Measurements from ENCODE around the gene PHACTR2. TPM values are rescaled to one million over a fixed set of nuclear protein-coding genes. Genes with fewer than 3 reads are reported as not detected.

The PHACTR2 gene
- total RNA-seq, 1 donor from 2014 or later: 142 TPM

GRCh38 chr6:143750877-143751276 lies 73.1 kb downstream of the PHACTR2 start:
- no peak for DNase-seq
- Histone ChIP-seq H3K4me1 (peaks cover 34% of the 10 kb centered on the region), H3K4me3 (no peak overlapping the region), H3K36me3 (no peaks in the 10 kb centered on the region), H3K9me3 (no peaks in the 10 kb centered on the region), H3K27me3 (no peaks in the 10 kb centered on the region), H3K27ac (no peak overlapping the region)
- no peak for ATAC-seq
- TF ChIP-seq CTCF (IDR thresholded peaks at IDR 0.05): no peak
- intact Hi-C loops (cut with DNase I): no loop called here

- Histone ChIP-seq H3K9me3 (no peaks in the 10 kb centered on the region), H3K4me3 (no peak overlapping the region), H3K27me3 (no peaks in the 10 kb centered on the region), H3K27ac (no peak overlapping the region), H3K36me3 (no peaks in the 10 kb centered on the region), H3K4me1 (peaks cover 18% of the 10 kb centered on the region)
- TF ChIP-seq CTCF (IDR thresholded peaks at IDR 0.05): no peak
- ATAC-seq: no peak
- intact Hi-C loops (cut with DNase I): no loop called here
- no peak for DNase-seq
Observed at GRCh38 chr6:143752459-143752858, 74.7 kb downstream of the PHACTR2 start.

- Histone ChIP-seq H3K27me3 (no peaks in the 10 kb centered on the region), H3K27ac (no peak overlapping the region), H3K9me3 (no peaks in the 10 kb centered on the region), H3K36me3 (no peaks in the 10 kb centered on the region), H3K4me3 (no peak overlapping the region), H3K4me1 (peaks cover 12% of the 10 kb centered on the region)
- no peak for DNase-seq
- no peak for ATAC-seq
- no peak for TF ChIP-seq CTCF (IDR thresholded peaks at IDR 0.05)
- intact Hi-C loops (cut with DNase I): no loop called here
Observed at GRCh38 chr6:143753678-143754077, 75.9 kb downstream of the PHACTR2 start.

DNA sequence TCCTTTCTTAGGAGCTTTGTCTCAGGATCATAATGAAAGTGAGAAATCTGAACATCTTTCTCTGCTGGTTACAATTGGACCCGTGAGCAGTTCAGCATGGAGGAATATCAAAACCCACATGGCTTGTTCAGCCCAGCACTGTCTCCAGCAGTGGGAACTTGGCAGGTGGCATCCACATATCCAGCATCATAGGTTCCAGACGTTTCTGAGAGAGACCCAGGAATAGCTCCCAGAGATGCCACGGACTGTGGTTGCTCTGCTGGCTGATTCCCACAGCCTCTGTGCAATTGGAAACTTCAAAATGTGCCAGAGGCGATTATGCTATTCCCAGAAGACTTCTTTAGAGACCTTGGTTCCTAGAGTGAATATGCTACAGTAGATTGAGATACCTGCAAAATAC lies 76.4 kb downstream of the PHACTR2 start:
- ATAC-seq (no peak), DNase-seq (no peak)
- Histone ChIP-seq H3K36me3 (no peaks in the 10 kb centered on the region), H3K27me3 (no peaks in the 10 kb centered on the region), H3K9me3 (no peaks in the 10 kb centered on the region), H3K4me3 (no peak overlapping the region), H3K4me1 (peaks cover 12% of the 10 kb centered on the region), H3K27ac (no peak overlapping the region)
- intact Hi-C loops (cut with DNase I): no loop called here
- no peak for TF ChIP-seq CTCF (IDR thresholded peaks at IDR 0.05)

DNA sequence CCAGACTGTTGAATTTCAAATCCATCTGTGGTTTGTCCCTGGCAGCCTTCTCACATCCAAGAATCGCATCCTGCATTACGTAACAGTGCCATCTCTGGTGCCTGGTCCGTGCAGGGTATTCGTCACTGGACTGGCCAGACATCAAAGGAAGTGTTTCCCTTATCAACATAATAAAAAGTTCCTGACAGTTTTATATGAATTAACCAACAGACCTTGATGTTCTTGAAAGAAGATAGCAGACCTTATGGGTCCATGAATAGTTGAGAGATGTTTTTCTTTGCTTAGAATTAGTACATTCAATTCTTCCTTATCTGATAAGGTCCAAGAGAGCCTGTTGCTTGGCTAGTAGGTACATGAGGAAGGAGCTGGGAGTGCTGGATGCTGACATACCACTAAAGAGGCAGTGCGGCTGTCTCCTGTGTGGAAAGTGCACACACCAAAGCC lies 77.6 kb downstream of the PHACTR2 start:
- intact Hi-C loops (cut with DNase I): no loop called here
- no peak overlapping the region for H3K27ac ChIP-seq
- ATAC-seq: peak; percentile 65

More for the DNA sequence above, 77.6 kb downstream of the PHACTR2 start:
- no peak for DNase-seq
- no peak for TF ChIP-seq CTCF (IDR thresholded peaks at IDR 0.05)
- H3K4me1 ChIP-seq: peaks cover 17% of the 10 kb centered on the region
- H3K4me3 ChIP-seq: no peak overlapping the region
- no peaks in the 10 kb centered on the region for H3K9me3 ChIP-seq
- H3K36me3 ChIP-seq: no peaks in the 10 kb centered on the region
- H3K27me3 ChIP-seq: no peaks in the 10 kb centered on the region
